DMS53 (cell line): ENCODE results near the gene RBP2.
A peak's percentile ranks its signal among the peaks of the same experiment; 100 is the strongest.

ENCODE experiments used
- DNase-seq: peaks from one replicate; lab custom pipeline; 2025; lab: John Stamatoyannopoulos, UW

The RBP2 gene

GRCh38 chr3:139476348-139476747 lies at the start of gene RBP2:
RBP2 (minus strand) TSS chr3:139476516; CDS start chr3:139476459, 57 bp downstream.
- DNase-seq = no peak

GRCh38 chr3:139524841-139525636 lies 48.7 kb upstream of the RBP2 start:
- DNase-seq = no peak

- no peak for DNase-seq
Measured at GRCh38 chr3:139523718-139524117, 47.4 kb upstream of the RBP2 start.

GRCh38 chr3:139523166-139523565 lies 46.9 kb upstream of the RBP2 start:
- DNase-seq = no peak

- no peak for DNase-seq
Measured at GRCh38 chr3:139522421-139522820, 46.1 kb upstream of the RBP2 start.

- DNase-seq = no peak
Measured at GRCh38 chr3:139521816-139522215, 45.5 kb upstream of the RBP2 start.

- no peak for DNase-seq
Measured at GRCh38 chr3:139521144-139521543, 44.8 kb upstream of the RBP2 start.

- DNase-seq = no peak
Measured at GRCh38 chr3:139519998-139520737, 43.9 kb upstream of the RBP2 start.

- DNase-seq = no peak
Measured at GRCh38 chr3:139518926-139519842, 42.9 kb upstream of the RBP2 start.

GRCh38 chr3:139518306-139518705 lies 42.0 kb upstream of the RBP2 start:
- DNase-seq = no peak

GRCh38 chr3:139517321-139518065 lies 41.2 kb upstream of the RBP2 start:
- no peak for DNase-seq

GRCh38 chr3:139514741-139515140 lies 38.4 kb upstream of the RBP2 start:
- no peak for DNase-seq

- no peak for DNase-seq
Measured at GRCh38 chr3:139509631-139510030, 33.3 kb upstream of the RBP2 start.

- peak; percentile 18 for DNase-seq
Measured at GRCh38 chr3:139506766-139507165, 30.4 kb upstream of the RBP2 start.

- no peak for DNase-seq
Measured at GRCh38 chr3:139505829-139506386, 29.6 kb upstream of the RBP2 start.

- no peak for DNase-seq
Measured at GRCh38 chr3:139499536-139499935, 23.2 kb upstream of the RBP2 start.

- no peak for DNase-seq
Measured at GRCh38 chr3:139493826-139494385, 17.6 kb upstream of the RBP2 start.

- DNase-seq = peak; percentile 84
Measured at GRCh38 chr3:139491966-139492365, 15.7 kb upstream of the RBP2 start.

- DNase-seq = peak; percentile 97
Measured at GRCh38 chr3:139491027-139491700, 14.8 kb upstream of the RBP2 start.

- no peak for DNase-seq
Measured at GRCh38 chr3:139482206-139482605, 5.9 kb upstream of the RBP2 start.
